ENCODE measurements around the gene EXOC3L1.

EXOC3L1 gene

DNA sequence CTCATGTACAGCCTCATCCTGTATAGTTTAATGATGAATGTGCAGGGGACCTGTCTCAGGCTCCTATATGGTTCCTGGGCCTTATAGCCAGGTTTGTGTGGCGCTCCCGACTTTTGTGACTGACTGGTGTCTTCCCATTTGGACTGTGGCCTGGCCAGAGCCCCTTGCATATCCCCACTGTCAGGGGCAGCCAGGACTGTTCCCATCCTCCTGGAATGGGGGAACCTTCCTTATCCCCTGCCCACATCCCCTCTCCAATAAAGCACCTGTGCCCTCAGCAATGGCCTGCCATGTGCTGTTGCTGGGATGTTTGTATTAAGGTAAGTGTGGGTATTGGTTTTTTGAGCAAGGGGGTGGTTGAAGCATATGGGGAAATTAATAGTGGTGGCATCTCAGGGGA lies 41.7 kb downstream of the EXOC3L1 start:
- no peak for DNase-seq (ENCODE audit: low spot score)

DNA sequence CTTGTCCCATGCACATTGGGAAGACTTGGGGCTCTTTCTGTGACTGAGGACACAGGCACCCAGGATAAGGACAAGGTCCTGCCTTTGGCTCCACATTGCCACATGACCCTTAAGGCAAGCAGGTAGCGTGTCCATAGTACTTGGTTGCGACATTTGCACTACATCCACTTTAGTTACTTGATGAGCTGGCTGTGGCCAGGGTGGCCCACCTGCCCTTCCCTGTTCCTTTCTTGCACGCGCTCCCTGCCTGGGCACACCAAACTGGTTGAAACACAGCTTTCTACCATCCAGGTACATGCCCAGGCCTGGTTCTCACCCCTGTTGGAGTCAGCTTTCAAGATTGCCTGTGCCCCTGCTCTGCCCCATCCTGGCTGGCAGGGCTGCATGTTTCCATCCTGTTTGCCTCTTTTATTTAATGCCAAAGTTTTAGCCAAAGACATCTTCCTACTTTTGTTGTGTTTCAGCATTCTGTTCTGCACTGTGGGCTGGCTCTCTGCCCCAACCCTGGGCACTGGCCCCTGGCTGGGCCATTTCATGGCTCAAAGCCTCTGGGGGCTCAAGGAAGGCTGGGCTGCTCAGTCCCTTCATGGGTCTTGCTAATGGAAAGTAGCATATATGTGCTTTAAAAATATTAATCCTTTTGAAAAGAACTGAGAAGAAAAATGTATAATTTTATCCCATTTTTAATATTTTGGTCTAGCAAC lies 42.3 kb downstream of the EXOC3L1 start:
- no peak for DNase-seq (ENCODE audit: low spot score)

DNA sequence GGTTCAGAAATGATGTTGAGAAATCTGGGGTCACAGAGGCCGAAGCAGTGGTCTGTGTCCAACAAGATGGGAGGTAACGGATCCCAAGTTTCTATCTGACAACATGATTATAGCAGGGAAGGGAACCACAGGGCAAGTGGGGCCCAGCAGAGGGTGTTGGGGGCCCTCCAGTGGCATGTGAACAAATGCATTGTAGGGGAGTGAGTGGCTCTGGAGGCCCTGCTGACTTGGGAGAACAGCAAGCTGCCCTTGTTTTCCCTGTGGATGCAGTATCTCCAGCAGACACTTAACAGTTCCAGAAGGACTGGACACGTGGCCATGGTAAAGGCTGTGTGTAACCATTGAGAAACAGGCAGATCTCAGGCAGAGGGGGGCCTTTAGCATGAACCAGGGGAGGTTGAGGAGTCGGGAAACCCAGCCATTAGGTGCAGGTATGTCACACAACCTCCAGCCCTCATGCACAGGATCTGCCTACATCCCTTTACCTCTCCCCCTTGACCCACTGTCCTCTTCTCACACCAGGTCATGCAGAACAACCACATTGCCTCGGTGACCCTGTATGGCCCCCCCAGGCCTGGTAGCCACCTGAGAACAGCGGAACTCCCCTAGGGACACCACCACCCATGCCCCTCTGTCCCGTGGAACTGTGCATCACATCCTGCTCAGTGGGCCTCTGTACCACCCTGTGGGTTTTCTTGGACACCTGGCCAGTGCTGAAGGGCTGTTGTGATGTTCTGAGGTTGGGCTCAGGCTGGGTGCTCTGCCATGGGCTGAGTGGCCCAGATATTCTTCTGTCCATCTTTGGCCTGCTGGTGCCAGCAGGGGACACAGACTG lies 43.2 kb downstream of the EXOC3L1 start:
- DNase-seq (ENCODE audit: low spot score) = no peak

DNA sequence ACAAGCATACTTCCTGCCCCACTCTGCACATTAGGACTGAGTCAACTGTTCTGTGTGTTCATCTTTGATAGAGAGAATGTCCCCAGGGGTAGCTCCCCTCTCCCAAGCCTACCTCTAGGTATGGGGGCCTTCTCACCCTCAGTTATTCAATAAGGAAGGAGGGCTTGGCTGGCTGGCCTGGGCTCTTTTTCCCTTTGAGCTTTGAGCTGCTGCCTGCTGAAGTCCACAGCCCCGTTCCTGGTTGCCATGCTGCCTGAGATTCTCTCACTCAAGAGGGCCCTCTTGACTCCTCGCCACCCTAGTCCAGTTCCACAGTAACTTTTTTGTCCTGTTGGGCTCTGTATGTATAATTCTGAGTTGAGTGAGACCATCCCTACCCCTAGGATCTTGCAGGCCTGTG lies 44.2 kb downstream of the EXOC3L1 start:
- DNase-seq (ENCODE audit: low spot score) = no peak

DNA sequence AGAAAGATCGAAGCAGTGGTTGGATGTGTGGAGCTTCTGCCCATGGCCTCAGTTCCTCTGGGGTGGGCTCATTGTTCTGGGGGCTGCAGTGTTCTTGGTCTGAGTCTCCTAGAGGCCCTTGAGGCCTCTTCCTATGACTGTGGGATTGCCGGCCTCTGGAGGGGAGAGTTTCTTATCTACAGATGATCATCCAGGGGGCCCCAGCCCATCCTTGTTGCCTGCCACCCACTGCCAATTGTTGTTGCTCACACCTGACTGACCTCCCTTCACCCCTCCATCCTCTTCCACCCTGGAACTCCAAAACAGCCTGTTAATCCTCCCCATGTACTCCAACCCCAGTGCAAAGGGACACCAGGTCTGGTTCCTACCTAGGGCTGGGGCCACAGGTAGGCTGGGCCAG lies 45.0 kb downstream of the EXOC3L1 start:
- no peak for DNase-seq (ENCODE audit: low spot score)

DNA sequence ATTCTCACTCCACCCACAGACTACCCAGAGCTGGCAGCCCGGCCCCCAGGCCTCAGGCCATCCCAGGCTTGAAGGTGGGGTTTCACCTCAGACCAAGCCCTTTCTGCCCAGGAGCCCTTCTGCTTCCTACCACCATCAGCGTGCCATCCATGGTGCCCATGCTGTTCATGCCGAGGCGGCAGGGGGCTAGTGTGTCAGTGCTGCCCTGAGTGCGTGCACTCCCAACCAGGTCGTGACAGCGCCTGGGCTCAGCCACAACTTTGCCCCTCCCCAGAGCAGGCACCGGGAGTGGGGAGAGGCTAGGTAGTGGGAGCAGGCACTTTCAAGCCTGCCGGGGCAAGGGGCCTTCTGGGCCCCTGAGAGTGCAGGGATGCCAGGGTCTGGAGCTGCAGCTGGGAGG lies 47.6 kb downstream of the EXOC3L1 start:
- DNase-seq (ENCODE audit: low spot score) = no peak

DNA sequence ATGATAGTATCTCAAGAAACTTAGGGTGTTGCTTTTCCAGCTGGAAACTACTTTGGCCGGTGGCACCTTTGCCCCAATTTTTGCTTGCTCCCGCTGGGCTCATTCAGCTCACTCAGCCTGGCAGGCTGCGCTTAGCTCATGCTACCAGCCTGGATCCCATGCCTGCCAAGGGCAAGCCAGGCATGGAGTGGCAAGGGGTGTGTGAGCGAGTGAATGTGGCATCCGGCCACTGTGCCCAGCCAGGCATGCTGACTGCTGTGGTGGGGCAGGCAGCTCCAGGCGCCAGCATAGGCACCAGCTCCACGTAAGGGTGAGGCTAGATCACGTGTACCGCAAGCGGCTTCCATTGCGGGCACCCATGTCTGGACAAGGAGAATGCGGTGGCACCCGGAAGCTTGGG lies 48.5 kb downstream of the EXOC3L1 start:
- no peak for DNase-seq (ENCODE audit: low spot score)

DNA sequence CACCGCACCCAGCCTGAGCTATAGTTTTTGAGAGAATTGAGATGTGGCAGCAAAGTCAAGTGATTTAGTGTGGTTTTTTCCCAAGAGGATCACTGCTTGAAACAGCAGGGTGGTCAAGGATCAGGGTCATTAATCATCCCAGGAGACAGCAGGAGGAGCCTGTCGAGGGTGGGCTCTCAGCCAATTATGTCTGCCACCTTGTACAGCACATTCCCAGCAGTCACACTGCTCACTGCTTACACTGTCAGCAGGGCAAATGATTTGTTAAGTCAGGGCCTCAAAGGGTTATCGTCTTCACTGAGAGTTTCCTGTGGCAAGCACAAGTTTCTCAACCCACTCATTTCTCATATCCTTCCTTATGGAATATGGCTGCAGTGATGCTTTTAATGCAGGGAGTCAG lies 52.3 kb downstream of the EXOC3L1 start:
- DNase-seq (ENCODE audit: low spot score) = no peak

Measured in hematopoietic multipotent progenitor cell treated with erythropoietin and hydrocortisone succinate and interleukin-3 and kit ligand, for 17 days (in vitro differentiated cells).